Mesothelial cell of epicardium (in vitro differentiated cells): Measurements from ENCODE around the gene ADAMTSL1. TPM values are rescaled to one million over a fixed set of nuclear protein-coding genes. Genes with fewer than 3 reads are reported as not detected.

Experiments used
- DNase-seq, 2 experiments: peaks; one replicate each; pipeline ENCODE4 v3.0.0; 2021; ENCODE audit warnings: low spot score in 2 of 2; ENCODE audit not compliant: unreplicated experiment in 2 of 2
- H3K27ac Mint-ChIP-seq: 2 replicates; pipeline ENCODE4 v1.8.0; 2021; ENCODE audit warnings: mixed read lengths
- H3K27me3 Mint-ChIP-seq: 2 replicates; pipeline ENCODE4 v1.8.0; 2021; ENCODE audit warnings: low read depth, mixed read lengths
- H3K36me3 Mint-ChIP-seq: 2 replicates; pipeline ENCODE4 v1.8.0; 2021; ENCODE audit warnings: mixed read lengths
- H3K4me1 Mint-ChIP-seq: 2 replicates; pipeline ENCODE4 v1.8.0; 2021; ENCODE audit warnings: mixed read lengths
- H3K4me3 Mint-ChIP-seq: 2 replicates; pipeline ENCODE4 v1.8.0; 2021; ENCODE audit warnings: mild to moderate bottlenecking, moderate library complexity, mixed read lengths
- H3K9me3 Mint-ChIP-seq: 2 replicates; pipeline ENCODE4 v1.8.0; 2021; ENCODE audit warnings: mixed read lengths
- total RNA-seq: library from RNA; stranded (reverse); gene quantifications from 3 replicates; pipeline ENCODE4 v1.2.1, GENCODE V29; 2021
- TF ChIP-seq, protein P1 (sequence below): fragments of 200-600 bp; sonication (generic); IDR thresholded peaks from one replicate; pipeline ENCODE4 v1.5.0; 2021; ENCODE audit warnings: antibody characterized with exemption; ENCODE audit not compliant: unreplicated experiment

ADAMTSL1 gene
- total RNA-seq, 1 donor from 2014 or later: 48.0 TPM

DNA sequence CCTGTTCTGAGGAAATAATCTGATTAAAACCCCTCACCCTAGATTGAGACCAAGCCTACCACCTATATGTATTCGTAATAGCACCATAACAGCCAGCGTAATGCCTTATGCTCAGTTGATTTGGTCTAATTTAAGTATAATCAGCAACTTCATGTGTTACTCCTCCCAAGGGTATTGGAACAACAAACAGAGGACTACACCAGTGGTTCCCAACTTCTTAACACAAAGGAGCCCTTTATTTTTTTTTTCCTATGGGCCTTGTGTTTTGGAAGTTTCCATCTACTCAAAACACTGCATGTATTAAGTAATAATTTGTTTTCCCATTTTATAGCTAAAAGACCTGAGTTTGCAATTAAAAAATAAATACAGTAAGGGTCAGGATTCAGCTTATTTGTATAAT, 140.7 kb downstream of the ADAMTSL1 start:
- Mint-ChIP-seq H3K4me1 (no peaks in the 10 kb centered on the region), H3K36me3 (no peaks in the 10 kb centered on the region), H3K9me3 (peaks cover 7% of the 10 kb centered on the region), H3K27ac (no peak overlapping the region), H3K27me3 (peaks cover 1% of the 10 kb centered on the region), H3K4me3 (no peak overlapping the region)
- TF ChIP-seq, protein P1, sequence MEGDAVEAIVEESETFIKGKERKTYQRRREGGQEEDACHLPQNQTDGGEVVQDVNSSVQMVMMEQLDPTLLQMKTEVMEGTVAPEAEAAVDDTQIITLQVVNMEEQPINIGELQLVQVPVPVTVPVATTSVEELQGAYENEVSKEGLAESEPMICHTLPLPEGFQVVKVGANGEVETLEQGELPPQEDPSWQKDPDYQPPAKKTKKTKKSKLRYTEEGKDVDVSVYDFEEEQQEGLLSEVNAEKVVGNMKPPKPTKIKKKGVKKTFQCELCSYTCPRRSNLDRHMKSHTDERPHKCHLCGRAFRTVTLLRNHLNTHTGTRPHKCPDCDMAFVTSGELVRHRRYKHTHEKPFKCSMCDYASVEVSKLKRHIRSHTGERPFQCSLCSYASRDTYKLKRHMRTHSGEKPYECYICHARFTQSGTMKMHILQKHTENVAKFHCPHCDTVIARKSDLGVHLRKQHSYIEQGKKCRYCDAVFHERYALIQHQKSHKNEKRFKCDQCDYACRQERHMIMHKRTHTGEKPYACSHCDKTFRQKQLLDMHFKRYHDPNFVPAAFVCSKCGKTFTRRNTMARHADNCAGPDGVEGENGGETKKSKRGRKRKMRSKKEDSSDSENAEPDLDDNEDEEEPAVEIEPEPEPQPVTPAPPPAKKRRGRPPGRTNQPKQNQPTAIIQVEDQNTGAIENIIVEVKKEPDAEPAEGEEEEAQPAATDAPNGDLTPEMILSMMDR: no peak
- no peak for DNase-seq

- TF ChIP-seq, protein P1: no peak
- DNase-seq: no peak
- no peaks in the 10 kb centered on the region for H3K4me1 Mint-ChIP-seq
- H3K27ac Mint-ChIP-seq: no peak overlapping the region
- peaks cover 2% of the 10 kb centered on the region for H3K27me3 Mint-ChIP-seq
- no peak overlapping the region for H3K4me3 Mint-ChIP-seq
- H3K36me3 Mint-ChIP-seq: no peaks in the 10 kb centered on the region
- peaks cover 7% of the 10 kb centered on the region for H3K9me3 Mint-ChIP-seq
Measured at GRCh38 chr9:18616976-18617375, 143.0 kb downstream of the ADAMTSL1 start.

GRCh38 chr9:18617759-18618158, 143.8 kb downstream of the ADAMTSL1 start:
- no peak overlapping the region for H3K4me3 Mint-ChIP-seq
- no peaks in the 10 kb centered on the region for H3K4me1 Mint-ChIP-seq
- no peaks in the 10 kb centered on the region for H3K36me3 Mint-ChIP-seq
- H3K27ac Mint-ChIP-seq: no peak overlapping the region
- H3K27me3 Mint-ChIP-seq: peaks cover 2% of the 10 kb centered on the region
- peaks cover 7% of the 10 kb centered on the region for H3K9me3 Mint-ChIP-seq
- no peak for DNase-seq
- TF ChIP-seq, protein P1: no peak

DNA sequence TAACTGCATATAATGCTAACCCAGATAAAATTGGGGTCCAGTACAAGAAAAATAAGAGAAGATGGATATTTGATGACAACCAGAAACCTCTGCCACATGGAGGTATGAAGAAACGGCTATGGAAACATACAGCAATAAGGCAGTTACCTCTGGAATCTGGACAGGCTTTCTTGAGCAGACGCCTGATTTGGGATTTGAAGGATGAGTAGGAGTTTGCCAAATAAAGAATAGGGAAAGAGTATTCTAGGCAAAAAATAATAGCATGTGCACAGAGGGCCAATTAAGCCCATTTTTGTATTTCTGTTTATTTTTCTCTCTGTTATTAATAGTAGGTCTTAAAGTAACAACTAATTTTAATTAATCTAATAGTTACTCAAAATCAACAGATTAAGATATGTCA, 144.9 kb downstream of the ADAMTSL1 start:
- Mint-ChIP-seq H3K27ac (no peak overlapping the region), H3K36me3 (no peaks in the 10 kb centered on the region)
- TF ChIP-seq, protein P1: no peak

DNA sequence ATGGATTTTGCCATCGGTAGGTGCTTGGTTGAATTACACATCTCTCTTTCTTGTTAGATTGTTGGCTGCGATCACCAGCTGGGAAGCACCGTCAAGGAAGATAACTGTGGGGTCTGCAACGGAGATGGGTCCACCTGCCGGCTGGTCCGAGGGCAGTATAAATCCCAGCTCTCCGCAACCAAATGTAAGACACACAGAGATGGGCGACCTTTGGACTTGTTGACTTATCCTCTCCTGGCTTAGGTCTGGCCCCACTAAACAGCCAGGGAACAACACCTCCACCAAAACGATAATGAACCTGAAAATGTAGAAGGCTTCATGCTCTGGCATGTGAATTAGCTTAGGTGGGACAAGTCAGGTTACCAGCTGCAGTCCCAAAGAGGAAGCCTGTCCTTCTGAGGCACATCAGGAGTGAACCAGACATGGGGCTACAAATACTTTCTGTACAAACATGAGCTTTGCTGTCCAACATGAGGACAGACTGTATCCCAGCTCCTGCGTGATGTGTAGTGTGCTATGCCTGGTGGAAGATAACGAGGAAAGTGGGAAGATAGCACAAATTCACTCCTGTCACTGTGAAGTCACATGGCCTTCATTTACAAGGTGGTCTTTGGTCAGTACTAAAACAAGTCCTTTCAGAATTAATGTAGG, 148.4 kb downstream of the ADAMTSL1 start:
- H3K4me3 Mint-ChIP-seq: no peak overlapping the region
- H3K4me1 Mint-ChIP-seq: peaks cover 6% of the 10 kb centered on the region
- no peak for DNase-seq
- peaks cover 2% of the 10 kb centered on the region for H3K27me3 Mint-ChIP-seq
- no peaks in the 10 kb centered on the region for H3K36me3 Mint-ChIP-seq
- no peak overlapping the region for H3K27ac Mint-ChIP-seq
- TF ChIP-seq, protein P1: no peak
- no peaks in the 10 kb centered on the region for H3K9me3 Mint-ChIP-seq

More for the DNA sequence above, 144.9 kb downstream of the ADAMTSL1 start:
- Mint-ChIP-seq H3K4me1 (peaks cover 3% of the 10 kb centered on the region), H3K9me3 (no peaks in the 10 kb centered on the region), H3K4me3 (no peak overlapping the region), H3K27me3 (peaks cover 2% of the 10 kb centered on the region)
- DNase-seq: no peak
